T follicular helper cell (primary cell): ENCODE results near the gene KRTAP9-6.
"Not testable (repeated sequence)": the region's sequence is repeated elsewhere in the genome, so short reads cannot be mapped to it uniquely, and the experiment has no call there.

Experiments
- DNase-seq: peaks from one replicate; pipeline ENCODE4 v3.0.0-alpha.2; 2020; ENCODE audit warnings: low read depth
- total RNA-seq, 2 experiments: gene quantifications; one replicate each; lab custom pipeline; 2026; lab: John Stamatoyannopoulos, UW

KRTAP9-6 gene
- total RNA-seq, result 0 reads per million in 2 experiments

DNA sequence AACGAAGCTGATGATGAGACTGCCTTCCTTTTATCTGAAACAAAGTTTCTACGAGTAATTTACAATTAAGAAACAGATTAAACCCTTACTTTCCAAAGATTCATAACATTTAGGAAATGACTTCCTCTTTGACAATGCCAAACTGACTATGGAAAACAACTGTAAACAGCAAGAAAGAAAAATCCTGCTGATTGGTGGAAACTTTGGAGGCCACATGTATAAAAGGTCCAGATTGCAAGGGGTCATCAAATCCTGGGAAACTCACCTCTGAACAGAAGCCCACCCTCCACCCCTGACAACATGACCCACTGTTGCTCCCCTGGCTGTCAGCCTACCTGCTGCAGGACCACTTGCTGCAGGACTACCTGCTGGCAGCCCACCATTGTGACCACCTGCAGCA lies at the start of gene KRTAP9-6:
TSS of gene KRTAP9-6 (plus strand) at position 301 of the 400 bp plus-strand sequence. CDS start at position 301, 0 bp downstream.
- no peak for DNase-seq

DNA sequence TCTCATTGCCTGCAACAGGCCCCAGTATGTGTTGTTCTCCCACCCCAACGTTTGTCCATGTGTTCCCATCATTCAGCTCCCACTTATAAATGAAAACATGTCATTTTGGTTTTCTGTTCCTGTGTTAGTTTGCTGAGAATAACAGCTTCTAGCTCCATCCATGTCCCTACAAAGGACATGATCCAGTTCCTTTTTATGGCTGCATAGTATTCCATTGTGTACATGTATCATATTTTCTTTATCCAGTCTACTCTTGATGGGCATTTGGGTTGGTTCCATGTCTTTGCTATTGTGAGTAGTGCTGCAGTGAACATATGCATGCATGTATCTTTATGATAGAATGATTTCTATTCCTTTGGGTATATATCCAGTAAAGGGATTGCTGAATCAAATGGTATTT lies 49.5 kb upstream of the KRTAP9-6 start:
- no peak for DNase-seq

DNA sequence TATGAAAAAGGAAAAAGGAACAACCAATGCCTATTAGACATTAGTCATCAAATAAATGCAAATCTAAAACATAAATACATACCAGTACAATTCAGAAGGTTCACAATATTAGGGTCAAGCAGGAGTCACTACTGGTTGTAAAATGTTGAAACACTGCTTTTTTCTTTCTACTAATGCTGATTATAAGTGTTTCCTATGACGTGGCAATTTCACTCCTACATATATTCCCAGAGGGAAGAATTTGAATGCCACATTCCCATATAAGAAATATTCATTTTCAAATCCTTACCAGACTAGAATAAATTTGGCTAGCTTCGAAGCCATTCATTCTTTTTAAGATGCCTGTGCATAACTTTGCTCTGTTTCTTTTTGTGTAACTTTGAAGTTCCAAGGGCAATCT lies 41.4 kb upstream of the KRTAP9-6 start:
- no peak for DNase-seq

GRCh38 chr17:41226051-41226450 lies 39.1 kb upstream of the KRTAP9-6 start:
- DNase-seq, result no peak

- DNase-seq, result not testable (repeated sequence)
These were observed 38.5 kb upstream of the KRTAP9-6 start, which contains the start of gene KRTAP9-2 for GRCh38 chr17:41226598-41227095. Gene KRTAP9-2 (plus strand): TSS chr17:41226648. CDS start chr17:41226655, 7 bp downstream.

- DNase-seq, result no peak
These were observed 35.1 kb upstream of the KRTAP9-6 start for GRCh38 chr17:41230094-41230493.

GRCh38 chr17:41231731-41232130 lies 33.4 kb upstream of the KRTAP9-6 start:
- DNase-seq, result no peak

GRCh38 chr17:41232399-41233105 lies 32.6 kb upstream of the KRTAP9-6 start, which contains the start of gene KRTAP9-3:
Gene KRTAP9-3 (plus strand): TSS chr17:41232449. CDS start chr17:41232502, 53 bp downstream.
- not testable (repeated sequence) for DNase-seq

DNA sequence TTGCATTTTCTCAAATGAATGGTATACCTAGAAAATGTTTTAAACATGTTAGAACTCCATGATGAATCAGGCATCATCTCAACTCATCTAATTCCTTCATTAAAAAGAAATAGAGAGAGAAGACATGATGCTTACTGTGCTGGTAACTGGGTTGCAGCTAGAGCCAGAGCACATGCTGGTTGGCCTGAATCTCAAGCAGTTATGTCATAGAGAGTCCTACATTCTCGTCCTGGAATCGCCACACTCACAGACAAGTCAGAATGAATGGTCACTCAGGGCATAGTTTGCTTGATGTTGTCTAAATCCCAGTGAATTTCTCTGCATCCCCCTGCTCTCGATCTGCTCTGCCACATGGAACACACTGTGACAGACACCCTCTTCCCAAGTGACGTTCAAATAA lies 28.1 kb upstream of the KRTAP9-6 start:
- not testable (repeated sequence) for DNase-seq

GRCh38 chr17:41237949-41238437 lies 27.2 kb upstream of the KRTAP9-6 start, which contains the start of gene KRTAP9-8:
Gene KRTAP9-8 (plus strand): TSS chr17:41237999. CDS start chr17:41238052, 53 bp downstream.
- not testable (repeated sequence) for DNase-seq

- DNase-seq, result not testable (repeated sequence)
These were observed 18.0 kb upstream of the KRTAP9-6 start for GRCh38 chr17:41246995-41247787.

DNA sequence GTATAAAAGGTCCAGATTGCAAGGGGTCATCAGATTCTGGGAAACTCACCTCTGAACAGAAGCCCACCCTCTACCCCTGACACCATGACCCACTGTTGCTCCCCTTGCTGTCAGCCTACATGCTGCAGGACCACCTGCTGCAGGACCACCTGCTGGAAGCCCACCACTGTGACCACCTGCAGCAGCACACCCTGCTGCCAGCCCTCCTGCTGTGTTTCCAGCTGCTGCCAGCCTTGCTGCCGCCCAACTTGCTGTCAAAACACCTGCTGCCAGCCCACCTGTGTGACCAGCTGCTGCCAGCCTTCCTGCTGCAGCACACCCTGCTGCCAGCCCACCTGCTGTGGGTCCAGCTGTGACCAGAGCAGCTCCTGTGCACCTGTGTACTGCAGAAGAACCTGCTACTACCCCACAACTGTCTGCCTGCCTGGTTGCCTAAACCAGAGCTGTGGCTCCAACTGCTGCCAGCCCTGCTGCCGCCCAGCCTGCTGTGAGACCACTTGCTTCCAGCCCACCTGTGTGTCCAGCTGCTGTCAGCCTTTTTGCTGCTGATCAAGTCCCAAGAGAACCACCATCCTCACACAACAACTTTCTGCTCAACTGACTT lies 15.4 kb upstream of the KRTAP9-6 start, which contains the start of gene KRTAP9-4:
TSS of gene KRTAP9-4 (plus strand) at position 51 of the 604 bp plus-strand sequence. CDS start at position 85, 34 bp downstream.
- DNase-seq, result not testable (repeated sequence)

GRCh38 chr17:41251261-41251660 lies 13.9 kb upstream of the KRTAP9-6 start:
- DNase-seq, result no peak

- no peak for DNase-seq
These were observed 10.3 kb upstream of the KRTAP9-6 start for GRCh38 chr17:41254861-41255260.

DNA sequence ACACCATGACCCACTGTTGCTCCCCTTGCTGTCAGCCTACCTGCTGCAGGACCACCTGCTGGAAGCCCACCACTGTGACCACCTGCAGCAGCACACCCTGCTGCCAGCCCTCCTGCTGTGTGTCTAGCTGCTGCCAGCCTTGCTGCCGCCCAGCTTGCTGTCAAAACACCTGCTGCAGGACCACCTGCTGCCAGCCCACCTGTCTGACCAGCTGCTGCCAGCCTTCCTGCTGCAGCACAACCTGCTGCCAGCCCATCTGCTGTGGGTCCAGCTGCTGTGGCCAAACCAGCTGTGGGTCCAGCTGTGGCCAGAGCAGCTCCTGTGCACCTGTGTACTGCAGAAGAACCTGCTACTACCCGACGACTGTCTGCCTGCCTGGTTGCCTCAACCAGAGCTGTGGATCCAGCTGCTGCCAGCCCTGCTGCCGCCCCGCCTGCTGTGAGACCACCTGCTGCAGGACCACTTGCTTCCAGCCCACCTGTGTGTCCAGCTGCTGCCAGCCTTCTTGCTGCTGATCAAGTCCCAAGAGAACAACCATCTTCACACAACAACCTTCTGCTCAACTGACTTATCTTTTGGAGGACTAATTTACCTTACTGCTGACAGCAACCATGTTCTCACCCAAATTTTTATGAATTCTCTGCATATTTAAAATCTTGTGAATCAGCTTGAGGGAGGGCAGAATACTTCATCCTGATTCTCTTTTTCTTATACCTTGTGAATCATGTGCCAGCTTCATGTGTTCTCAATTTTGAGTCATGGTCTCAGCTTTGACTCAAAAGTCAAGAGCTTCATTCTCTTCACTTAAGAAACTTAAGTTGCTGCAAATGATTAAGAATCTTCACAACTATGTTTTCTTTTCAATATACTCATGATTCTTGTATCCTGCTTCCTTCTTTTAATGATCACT lies 9.5 kb upstream of the KRTAP9-6 start, which contains the start of gene KRTAP9-9:
TSS of gene KRTAP9-9 (plus strand) at position 4 of the 910 bp plus-strand sequence.
- DNase-seq, result not testable (repeated sequence)

- DNase-seq, result no peak
These were observed 8.9 kb upstream of the KRTAP9-6 start for GRCh38 chr17:41256291-41256685.

GRCh38 chr17:41258406-41258805 lies 6.8 kb upstream of the KRTAP9-6 start:
- no peak for DNase-seq

DNA sequence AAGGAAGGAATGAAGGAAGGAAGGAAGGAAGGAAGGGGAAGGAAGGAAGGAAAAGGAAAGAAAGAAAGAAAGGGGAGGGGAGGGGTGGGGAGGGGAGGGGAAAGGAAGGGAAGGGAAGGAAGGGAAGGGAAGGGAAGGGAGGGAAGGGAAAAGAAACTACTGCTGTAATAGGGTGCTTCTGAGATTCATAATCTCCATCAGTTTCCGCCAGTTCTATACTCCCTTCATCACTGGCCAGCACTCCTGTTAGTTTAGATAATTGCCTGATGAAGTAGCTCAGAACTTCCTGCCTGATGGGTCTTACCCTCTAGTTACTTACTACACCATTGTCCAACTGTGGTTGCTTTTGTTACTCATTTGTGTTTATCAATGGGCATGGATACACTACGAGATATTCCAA lies 2.0 kb upstream of the KRTAP9-6 start:
- no peak for DNase-seq

DNA sequence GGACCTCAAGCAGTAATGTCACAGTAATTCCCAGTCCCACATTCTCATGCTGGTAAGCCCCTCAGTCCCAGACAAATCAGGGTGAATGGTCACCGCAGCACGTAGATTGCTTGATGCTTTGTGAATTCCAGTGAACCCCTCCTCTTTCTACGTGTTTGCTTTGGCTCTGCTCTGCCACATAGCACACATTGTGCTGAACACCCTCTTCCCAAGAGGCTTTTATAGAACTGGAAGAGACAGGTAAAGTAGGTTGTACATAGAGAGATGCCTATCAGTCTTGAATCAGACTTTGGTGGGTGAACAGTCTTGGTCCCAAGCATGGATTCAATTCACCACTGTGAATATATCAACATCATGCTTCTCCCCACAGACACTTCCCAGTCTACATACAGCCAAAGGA lies 579 bp upstream of the KRTAP9-6 start:
- no peak for DNase-seq

- no peak for DNase-seq
These were observed 2.5 kb downstream of the KRTAP9-6 start for GRCh38 chr17:41267711-41268110.
